NT2/D1 (cell line): ENCODE results near the gene SLC25A48.

Experiments used
- SUZ12 ChIP-seq: IDR thresholded peaks from 2 replicates; pipeline ENCODE4 v1.6.1; 2011; ENCODE audit not compliant: insufficient read length, insufficient read depth; ENCODE audit errors: extremely low read depth
- YY1 ChIP-seq: IDR thresholded peaks from 2 replicates; pipeline ENCODE4 v1.6.1; 2011; ENCODE audit not compliant: insufficient read length, insufficient read depth
- ZNF274 ChIP-seq: IDR thresholded peaks from 2 replicates; pipeline ENCODE4 v1.6.1; 2011; ENCODE audit warnings: mild to moderate bottlenecking, low read depth, low read length

DNA sequence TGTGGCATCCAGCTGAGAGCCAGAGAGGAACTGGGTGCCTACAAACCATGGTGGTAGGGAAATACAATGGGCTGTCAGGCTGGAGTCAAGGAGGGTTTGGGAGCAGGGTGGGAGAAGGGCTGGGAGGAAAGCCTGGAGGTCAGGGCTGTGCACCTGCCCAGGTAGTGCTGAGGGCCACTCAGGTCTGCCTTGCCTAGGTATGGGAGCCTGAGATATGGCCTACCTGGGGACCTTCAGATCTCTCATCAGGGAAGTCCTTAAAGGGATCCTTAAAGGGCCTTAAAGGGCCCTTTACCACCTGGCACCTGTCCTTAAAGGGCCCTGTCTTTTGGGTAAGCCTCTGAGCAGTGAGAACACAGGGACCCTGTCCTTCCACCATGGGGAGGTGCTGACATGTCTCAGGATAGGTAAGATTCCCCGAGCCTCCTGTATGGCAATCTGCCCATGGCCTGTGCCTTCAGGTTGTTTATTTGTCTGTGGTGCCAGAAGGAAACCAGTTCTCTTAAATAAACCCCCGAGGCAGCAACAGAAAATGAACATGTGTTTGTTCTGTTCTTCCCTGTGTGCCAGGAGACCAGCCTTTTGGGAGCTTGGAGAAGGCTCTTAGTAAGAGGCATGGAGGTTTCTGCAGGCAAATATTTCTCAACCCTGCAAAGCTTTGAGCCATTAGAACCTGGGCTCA is 23.3 kb downstream of the SLC25A48 start:
- no peak for TF ChIP-seq SUZ12
- no peak for TF ChIP-seq ZNF274
- no peak for TF ChIP-seq YY1
